IMR-90 (cell line): Measurements from ENCODE around the gene TMEM208. TPM values are rescaled to one million over a fixed set of nuclear protein-coding genes. Genes with fewer than 3 reads are reported as not detected.

Experiments used
- ATAC-seq: fragments of 200-7000 bp; cut with Tn5 transposase; 2 replicates; pipeline ENCODE4 v1.9.1; 2020; ENCODE audit warnings: low read depth, mild to moderate bottlenecking, moderate library complexity
- BruUV-seq: library from RNA; stranded (reverse); fragments of 400-500 nt; replicated peaks from 2 replicates; lab custom pipeline; 2021; lab: Mats Ljungman, UMichigan
- CTCF ChIA-PET: fragments of 300-600 bp; formaldehyde crosslinking; extraction: SDS; loops from one replicate; lab custom pipeline; 2021; ENCODE audit warnings: antibody characterized with exemption; lab: Yijun Ruan, JAX
- POLR2A ChIA-PET: fragments of 300-600 bp; sonication (Branson Sonifier 250); formaldehyde crosslinking; loops from one replicate; lab custom pipeline; 2022; ENCODE audit warnings: antibody characterized with exemption; ENCODE audit not compliant: unreplicated experiment; lab: Charles Lee
- DNase-seq: peaks from one replicate; pipeline ENCODE4 v3.0.0; 2013
- H2AFZ ChIP-seq: replicated peaks from 2 replicates; pipeline ENCODE3; 2013; ENCODE audit warnings: low read length, mild to moderate bottlenecking; ENCODE audit not compliant: poor library complexity
- H2AK5ac ChIP-seq: 2 replicates; pipeline ENCODE4 v1.6.1; 2013; ENCODE audit warnings: low read depth, low read length, inconsistent platforms
- H2AK9ac ChIP-seq: replicated peaks from 2 replicates; pipeline ENCODE3; 2013; ENCODE audit warnings: mild to moderate bottlenecking, low read depth, low read length, moderate library complexity; ENCODE audit not compliant: poor library complexity
- H2BK120ac ChIP-seq: 2 replicates; pipeline ENCODE4 v1.6.1; 2013; ENCODE audit warnings: low read depth, low read length, inconsistent platforms
- H2BK15ac ChIP-seq: 3 replicates; pipeline ENCODE4 v1.6.1; 2013; ENCODE audit warnings: low read depth, low read length, inconsistent platforms
- H2BK20ac ChIP-seq: 2 replicates; pipeline ENCODE4 v1.6.1; 2013; ENCODE audit warnings: low read depth, mild to moderate bottlenecking, inconsistent platforms, low read length, moderate library complexity
- H2BK5ac ChIP-seq: 2 replicates; pipeline ENCODE4 v1.6.1; 2013; ENCODE audit warnings: mild to moderate bottlenecking, low read depth, low read length, inconsistent platforms; ENCODE audit not compliant: poor library complexity, severe bottlenecking
- H3K14ac ChIP-seq: replicated peaks from 2 replicates; pipeline ENCODE4 v1.6.1; 2013; ENCODE audit warnings: low read depth, low read length, inconsistent platforms
- H3K18ac ChIP-seq: 2 replicates; pipeline ENCODE4 v1.6.1; 2013; ENCODE audit warnings: low read depth, low read length, control low read depth
- H3K23ac ChIP-seq: 2 replicates; pipeline ENCODE4 v1.6.1; 2013; ENCODE audit warnings: low read depth, low read length, inconsistent platforms
- H3K27ac ChIP-seq: 2 replicates; pipeline ENCODE4 v1.5.1; 2013; ENCODE audit warnings: mild to moderate bottlenecking, control low read depth, low read length; ENCODE audit not compliant: insufficient read depth
- H3K27me3 ChIP-seq: 2 replicates; pipeline ENCODE4 v1.6.1; 2013; ENCODE audit warnings: low read length; ENCODE audit not compliant: control insufficient read depth, insufficient read depth
- H3K36me3 ChIP-seq: 2 replicates; pipeline ENCODE4 v1.6.1; 2013; ENCODE audit warnings: low read length, mixed read lengths; ENCODE audit not compliant: control insufficient read depth, insufficient read depth
- H3K4ac ChIP-seq: 2 replicates; pipeline ENCODE4 v1.6.1; 2013; ENCODE audit warnings: low read depth, low read length, inconsistent platforms
- H3K4me1 ChIP-seq: 2 replicates; pipeline ENCODE4 v1.6.1; 2013; ENCODE audit warnings: low read length, mixed read lengths; ENCODE audit not compliant: control insufficient read depth, insufficient read depth
- H3K4me2 ChIP-seq: 2 replicates; pipeline ENCODE4 v1.6.1; 2013; ENCODE audit warnings: low read depth, mild to moderate bottlenecking, control low read depth, low read length, moderate library complexity
- H3K4me3 ChIP-seq: 2 replicates; pipeline ENCODE4 v1.5.1; 2013; ENCODE audit warnings: low read depth, mild to moderate bottlenecking, control low read depth, low read length, moderate library complexity; ENCODE audit not compliant: insufficient read depth
- H3K56ac ChIP-seq: 2 replicates; pipeline ENCODE4 v1.6.1; 2013; ENCODE audit warnings: low read length, inconsistent platforms; ENCODE audit not compliant: insufficient read depth; ENCODE audit errors: extremely low read depth
- H3K79me1 ChIP-seq, 2 experiments: 2 replicates each; pipeline ENCODE4 v1.6.1; 2013; ENCODE audit warnings: low read length in 2 of 2, inconsistent platforms in 1 of 2, low read depth in 1 of 2
- H3K9ac ChIP-seq: 2 replicates; pipeline ENCODE4 v1.6.1; 2013; ENCODE audit warnings: low read depth, low read length, control low read depth
- H3K9me1 ChIP-seq: 2 replicates; pipeline ENCODE4 v1.6.1; 2013; ENCODE audit warnings: low read length, inconsistent platforms; ENCODE audit not compliant: insufficient read depth
- H3K9me3 ChIP-seq: 2 replicates; pipeline ENCODE4 v1.6.1; 2013; ENCODE audit warnings: low read length; ENCODE audit not compliant: control insufficient read depth, insufficient read depth
- H4K20me1 ChIP-seq: 2 replicates; pipeline ENCODE4 v1.6.1; 2013; ENCODE audit warnings: low read length, inconsistent platforms; ENCODE audit not compliant: insufficient read depth
- H4K5ac ChIP-seq: 2 replicates; pipeline ENCODE4 v1.6.1; 2013; ENCODE audit warnings: mild to moderate bottlenecking, low read depth, low read length, control low read depth
- H4K8ac ChIP-seq, 2 experiments: 2 replicates each; pipeline ENCODE4 v1.6.1; 2013; ENCODE audit warnings: low read depth in 2 of 2, low read length in 2 of 2, control low read depth in 1 of 2, inconsistent platforms in 1 of 2
- H4K91ac ChIP-seq: 2 replicates; pipeline ENCODE4 v1.6.1; 2013; ENCODE audit warnings: low read depth, low read length, inconsistent platforms; ENCODE audit not compliant: insufficient read depth
- RFX5 ChIP-seq: IDR thresholded peaks from 2 replicates; pipeline ENCODE4 v1.8.0; 2012; ENCODE audit warnings: low read depth, mild to moderate bottlenecking, low read length, moderate library complexity
- whole genome bisulfite sequencing, 2 experiments: methylation state at CpG; one replicate each; pipeline versions ENCODE4 v1.1.5 to v1.1.7; 2013; ENCODE audit warnings: missing lambda C conversion rate in 2 of 2; ENCODE audit not compliant: insufficient read length in 1 of 2; ENCODE audit errors: extremely low coverage in 2 of 2; 5-methylcytosine and 5-hydroxymethylcytosine counted together
- dilution Hi-C: fragments of 300-500 bp; cut with HindIII; formaldehyde crosslinking; loops from one replicate; pipeline ENCODE4 v1.14.3; 2018; ENCODE audit warnings: low sequenced_read_pairs; ENCODE audit not compliant: unreplicated experiment
- in situ Hi-C: fragments of 300-500 bp; cut with MboI; formaldehyde crosslinking; loops from 3 replicates; pipeline ENCODE4 v1.14.3; 2019; ENCODE audit warnings: low sequenced_read_pairs, inconsistent platforms, mixed read lengths
- intact Hi-C: fragments of 100-400 bp; cut with micrococcal nuclease; formaldehyde crosslinking; loops from 2 replicates; pipeline ENCODE4 v1.10.0; 2022
- polyA plus RNA-seq, 3 experiments: library from polyadenylated mRNA; depleted of rRNA; stranded (reverse); fragments of >200 nt; gene quantifications; 2 replicates each; pipeline ENCODE4 v1.2.3, GENCODE V29; 2012; ENCODE audit warnings: low replicate concordance in 1 of 3
- total RNA-seq: library from RNA; depleted of rRNA; stranded (reverse); fragments of >200 nt; gene quantifications from 2 replicates; pipeline ENCODE4 v1.2.3, GENCODE V29; 2012

Gene TMEM208
- total and polyA plus RNA-seq, 2 of the 4 experiments (the other 2 are of a cell fraction): 65.6 to 66.5 TPM

GRCh38 chr16:67245186-67245585 is 18.3 kb downstream of the TMEM208 start:
- Histone ChIP-seq H3K4me3 (no peak overlapping the region), H3K56ac (no peak overlapping the region), H3K4me2 (peak overlapping the region; percentile 69), H3K36me3 (no peaks in the 10 kb centered on the region), H2AK9ac (peak overlapping the region; percentile 1), H3K79me1 (peaks cover 22 to 77% of the 10 kb centered on the region in 2 experiments; a peak in 3 of 4 replicates), H3K23ac (peak overlapping the region; percentile 95), H2BK5ac (peak overlapping the region; percentile 87), H4K5ac (peak overlapping the region; percentile 9; the same call in 1 of the 2 replicates), H4K91ac (peak overlapping the region; percentile 88), H3K9ac (peak overlapping the region; percentile 11; the same call in 1 of the 2 replicates), H3K18ac (0 out of 2 replicates have a peak overlapping the region, but pooled peaks have one; percentile 6), H3K4ac (peak overlapping the region; percentile 96), H2BK20ac (peak overlapping the region; percentile 84; the same call in 1 of the 2 replicates), H3K14ac (peak overlapping the region; percentile 97), H3K27me3 (no peaks in the 10 kb centered on the region), H2AK5ac (peak overlapping the region; percentile 99), H2AFZ (no peak overlapping the region), H2BK120ac (peak overlapping the region; percentile 91), H3K9me1 (peaks cover 39% of the 10 kb centered on the region), H4K20me1 (no peaks in the 10 kb centered on the region; the same call in none of the 2 replicates), H3K27ac (peak overlapping the region; percentile 88), H3K9me3 (no peaks in the 10 kb centered on the region), H2BK15ac (peak overlapping the region; percentile 87; the same call in 2 of the 3 replicates), H3K4me1 (peaks cover 59% of the 10 kb centered on the region), H4K8ac (peak overlapping the region; percentile 61 to 94; a peak in 2 of 4 replicates)
- TSS peak; percentile 36 for BruUV-seq
- ChIA-PET POLR2A (interaction anchor here (1.4 kb wide), 1 partner anchor 217 kb away, joined by 3 read pairs; no protein-coding TSS in a partner anchor), CTCF (interaction anchor here (1.5 to 2.3 kb wide), 2 partner anchors 13 to 88 kb away, joined by 3 to 5 read pairs; no protein-coding TSS in a partner anchor)
- dilution Hi-C loops: no loop called here
- in situ Hi-C loops: no loop called here
- DNase-seq (no peak), ATAC-seq (no peak)
- no peak for TF ChIP-seq RFX5
- intact Hi-C loops: loop anchor here (5.0 kb wide), 1 partner anchor 147 kb away; the partner anchor contains the start of gene TPPP3
- 85% methylated on average over 2 of the region's 4 CpGs; no CpG with 5 or more reads in 1 of the 2 experiments for WGBS, 2 experiments
